Central memory CD4-positive, alpha-beta T cell (primary cell): ENCODE results near the gene SEMA4D.

Experiments used
- DNase-seq: peaks from one replicate; pipeline ENCODE4 v3.0.0; 2022

The SEMA4D gene

DNA sequence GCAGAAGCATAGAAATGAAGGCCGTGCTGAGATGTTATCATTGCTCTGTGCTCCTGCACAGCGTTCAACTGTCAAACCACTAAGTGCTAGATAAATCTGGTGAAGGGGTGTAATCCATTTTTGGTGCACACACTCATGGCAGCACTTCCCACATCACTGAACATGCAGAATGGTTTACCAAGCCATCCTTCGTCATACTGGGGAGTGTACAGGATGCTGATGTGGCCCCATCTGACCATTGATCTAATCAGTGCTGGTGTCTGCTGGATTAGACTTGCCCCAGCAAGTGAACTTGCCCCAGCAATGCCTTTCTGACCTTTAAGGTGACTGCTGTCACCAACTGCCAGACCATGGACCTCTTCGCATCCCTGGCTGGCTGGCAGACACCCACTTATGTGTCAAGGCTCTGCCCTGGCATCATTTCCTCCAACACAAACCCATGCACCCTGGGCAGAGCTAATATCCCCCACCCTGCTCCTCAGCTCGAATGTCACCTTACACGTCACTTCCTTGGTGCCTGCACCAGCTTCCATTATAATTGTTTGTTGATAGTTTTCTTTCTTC lies 4.2 kb upstream of the SEMA4D start:
- peak; percentile 86 for DNase-seq

DNA sequence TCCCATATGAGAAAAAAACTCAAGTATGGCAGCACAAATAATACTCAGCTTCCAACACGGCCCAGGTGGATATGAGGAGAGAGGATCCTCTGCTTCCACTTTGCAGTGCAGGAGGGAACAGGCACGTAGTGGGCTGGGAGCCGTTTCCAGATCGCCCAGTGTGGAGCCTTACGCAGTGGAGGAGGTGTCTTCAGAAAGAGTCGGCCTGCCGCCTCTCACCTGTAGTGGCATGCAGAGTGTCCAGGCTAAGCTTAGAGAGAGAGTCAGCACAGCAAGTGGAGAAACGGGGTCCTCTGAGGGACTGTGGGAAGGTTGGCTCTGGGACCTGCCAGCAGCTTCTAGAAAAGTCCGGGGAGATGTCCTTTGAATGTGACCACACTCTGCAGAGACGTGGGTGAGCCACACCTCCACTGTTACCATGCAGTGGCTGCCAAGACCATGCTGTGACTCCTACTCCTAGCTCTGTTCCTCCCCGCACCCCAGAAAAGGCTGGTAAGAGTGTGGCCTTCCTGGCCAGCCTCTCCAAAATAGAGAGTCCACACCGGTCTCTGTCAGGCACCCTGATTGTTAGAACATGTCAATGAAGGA lies 3.5 kb upstream of the SEMA4D start:
- DNase-seq, result no peak

- no peak for DNase-seq
Measured at GRCh38 chr9:89500008-89500407, 2.1 kb upstream of the SEMA4D start.

DNA sequence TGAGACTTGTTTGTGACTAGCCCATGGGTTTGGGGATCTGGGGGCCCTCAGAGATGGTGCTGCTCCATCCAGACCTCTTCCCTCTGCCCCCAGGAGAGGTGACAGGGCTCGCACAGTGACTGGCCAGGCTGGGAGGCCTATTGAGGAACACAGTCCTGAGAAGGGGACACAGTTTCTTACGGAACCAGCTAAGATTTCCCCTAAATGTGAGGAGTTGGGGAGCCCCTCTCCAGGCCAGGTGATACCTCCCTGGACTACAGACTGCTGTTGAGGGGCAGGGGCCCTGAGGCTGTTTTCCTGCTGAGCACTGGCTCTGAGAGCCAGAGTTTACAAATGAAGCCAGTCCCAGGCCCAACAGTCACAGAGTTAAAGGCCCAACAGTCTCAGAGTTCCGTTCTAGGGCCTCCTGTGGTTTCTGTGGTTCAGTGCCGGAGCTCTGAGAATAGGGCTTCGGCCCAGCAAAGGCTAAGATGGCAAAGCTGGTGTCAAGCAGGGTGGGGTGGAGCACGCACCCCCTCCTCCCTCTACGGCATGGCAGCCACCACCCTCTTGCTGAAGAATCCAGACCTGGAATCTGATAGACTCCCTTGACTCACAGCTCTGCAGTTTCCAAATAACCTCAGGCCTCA lies 1.1 kb upstream of the SEMA4D start:
- DNase-seq, result peak; percentile 67

GRCh38 chr9:89497257-89497963 lies 503 bp downstream of the SEMA4D start:
- peak; percentile 47 for DNase-seq

- no peak for DNase-seq
Measured at GRCh38 chr9:89496645-89497256, 1.2 kb downstream of the SEMA4D start.

DNA sequence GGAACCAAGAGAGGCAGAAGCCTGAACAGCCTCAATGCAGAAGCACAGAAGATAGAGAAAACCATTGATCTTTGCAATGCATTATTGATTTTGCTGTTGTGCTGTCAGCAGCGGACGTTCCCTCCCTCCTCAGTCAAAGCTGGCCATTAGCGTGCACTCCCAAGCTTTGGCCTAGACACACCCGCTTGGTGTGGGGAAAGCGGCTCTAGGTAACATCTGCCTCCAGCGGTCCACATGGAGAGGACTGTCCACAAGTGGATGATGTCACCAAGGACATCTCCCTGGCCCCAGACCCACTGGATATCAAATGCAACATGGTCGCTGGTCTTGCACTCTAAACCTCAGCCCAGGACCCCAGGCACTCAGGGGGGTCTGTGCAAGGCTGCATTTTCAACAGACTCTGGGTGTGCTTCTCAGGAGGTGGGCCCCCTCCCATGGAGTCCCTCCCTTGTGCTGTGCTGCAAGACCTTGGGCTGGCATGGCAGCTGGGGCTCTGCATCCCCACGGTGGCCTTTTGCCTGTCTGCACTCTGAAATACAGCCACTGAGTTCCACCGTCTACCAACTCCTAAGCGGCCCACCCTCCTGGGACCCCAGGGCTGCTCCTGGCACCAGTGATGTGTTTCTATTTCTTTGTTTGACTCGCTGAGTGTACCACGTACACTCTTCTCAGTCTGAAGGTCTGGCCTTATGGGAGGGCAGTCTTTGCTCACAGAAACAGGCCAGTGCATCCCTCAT lies 1.9 kb downstream of the SEMA4D start:
- DNase-seq, result no peak

GRCh38 chr9:89494199-89494598 lies 3.7 kb downstream of the SEMA4D start:
- no peak for DNase-seq

DNA sequence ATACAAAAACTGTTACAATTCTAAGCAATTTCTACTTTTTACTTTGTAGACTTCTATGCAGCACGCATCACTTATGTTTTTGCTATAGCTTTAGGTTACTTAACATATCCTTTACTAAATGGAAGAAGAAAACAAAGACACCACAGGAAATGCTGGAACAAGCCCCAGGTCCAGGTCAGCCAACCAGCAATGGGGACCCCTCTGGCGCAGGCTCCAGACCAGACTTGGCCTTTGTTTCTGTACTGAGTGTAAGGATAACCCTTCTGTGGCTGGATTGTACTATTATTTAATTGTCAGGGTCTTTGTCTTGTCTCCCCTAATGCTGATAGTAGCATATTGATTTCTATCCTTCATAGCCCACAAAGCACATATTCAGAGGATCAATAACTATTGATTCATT lies 4.2 kb downstream of the SEMA4D start:
- no peak for DNase-seq

GRCh38 chr9:89493181-89493580 lies 4.7 kb downstream of the SEMA4D start:
- no peak for DNase-seq

DNA sequence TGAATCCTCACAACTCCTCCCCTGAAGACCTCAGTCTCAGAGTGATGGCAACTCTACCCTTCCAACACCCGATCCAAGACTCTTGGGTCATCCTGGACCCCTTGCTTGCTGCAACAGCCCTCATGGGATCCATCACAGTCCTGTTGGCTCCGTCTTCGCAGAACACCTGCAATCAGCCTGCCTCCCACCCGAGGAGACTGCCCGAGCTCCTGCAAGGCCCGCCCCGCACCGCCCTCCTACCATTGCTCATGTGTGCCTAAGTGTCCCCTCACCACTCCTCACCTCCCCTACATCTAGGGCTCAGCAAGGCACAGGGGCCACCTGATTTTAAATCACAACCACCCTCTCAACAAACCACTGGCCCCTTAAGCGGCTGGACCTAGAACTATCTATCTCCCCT lies 5.3 kb downstream of the SEMA4D start:
- no peak for DNase-seq

DNA sequence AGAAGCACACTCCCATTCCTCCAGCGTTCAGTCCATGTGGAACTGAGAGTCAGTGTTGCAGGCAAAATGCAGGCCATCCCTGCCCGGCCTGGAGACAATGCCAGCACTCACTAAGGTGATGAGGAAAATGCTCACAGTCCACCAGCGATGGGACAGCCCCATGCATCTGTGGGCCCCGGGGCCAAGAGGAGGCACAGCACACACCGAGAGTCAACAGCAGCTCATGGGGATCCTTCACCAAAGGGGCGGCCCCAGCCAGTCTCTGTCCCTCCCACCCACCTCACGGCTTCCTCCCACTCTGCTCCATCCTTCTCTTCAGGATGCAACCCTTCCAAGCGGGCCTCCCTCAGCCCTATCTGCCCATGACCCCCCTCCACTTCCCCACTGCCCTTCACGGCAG lies 6.2 kb downstream of the SEMA4D start:
- no peak for DNase-seq

GRCh38 chr9:89489548-89490530 lies 8.1 kb downstream of the SEMA4D start:
- peak; percentile 80 for DNase-seq

- no peak for DNase-seq
Measured at GRCh38 chr9:89488936-89489335, 9.0 kb downstream of the SEMA4D start.

- no peak for DNase-seq
Measured at GRCh38 chr9:89488131-89488530, 9.8 kb downstream of the SEMA4D start.

DNA sequence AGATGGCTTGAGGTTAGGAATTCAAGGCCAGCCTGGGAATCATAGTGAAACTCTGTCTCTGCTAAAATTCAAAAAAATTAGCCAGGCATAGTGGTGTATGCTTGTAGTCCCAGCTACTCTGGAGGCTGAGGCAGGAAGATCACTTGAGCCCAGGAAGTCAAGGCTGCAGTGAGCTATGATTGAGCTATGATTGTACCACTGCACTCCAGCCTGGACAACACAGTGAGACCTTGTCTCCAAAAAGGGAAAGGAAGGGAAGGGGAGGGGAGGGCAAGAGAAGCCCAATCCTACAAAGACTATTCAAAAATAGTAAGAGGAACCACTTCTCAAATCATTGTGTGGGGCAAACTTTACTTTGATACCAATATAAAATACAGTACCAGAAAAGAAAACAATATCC lies 11.2 kb downstream of the SEMA4D start:
- no peak for DNase-seq

- no peak for DNase-seq
Measured at GRCh38 chr9:89484475-89485404, 13.2 kb downstream of the SEMA4D start.

GRCh38 chr9:89483592-89484474 lies 14.1 kb downstream of the SEMA4D start:
- DNase-seq, result peak; percentile 74

- DNase-seq, result no peak
Measured at GRCh38 chr9:89482901-89483361, 15.0 kb downstream of the SEMA4D start.
